ENCODE measurements around the gene THAP11. TPM values are rescaled to one million over a fixed set of nuclear protein-coding genes. Genes with fewer than 3 reads are reported as not detected.
"Not testable (repeated sequence)": the region's sequence is repeated elsewhere in the genome, so short reads cannot be mapped to it uniquely, and the experiment has no call there.

THAP11 gene
- total and polyA plus RNA-seq, 2 of the 13 experiments (the other 11 are each of a cell fraction or from before 2014, with no cell fraction given) = 44.2 to 53.4 TPM

GRCh38 chr16:67864044-67864443, 21.9 kb downstream of the THAP11 start:
- H3K27ac ChIP-seq (ENCODE audit: extremely low read length, insufficient read depth, low read length); H2AFZ ChIP-seq (ENCODE audit: low read length); H3K4me1 ChIP-seq (ENCODE audit: insufficient read depth, low read length); ATAC-seq; H3K4me3 ChIP-seq (replicated peaks in 1 of 3; ENCODE audit: insufficient read depth in 1 of 3, low read depth in 2 of 3, low read length in 3 of 3); in situ Hi-C loops (cut with HindIII; ENCODE audit: extremely low pct_ligation_motif_present, low pct_unique_long_range_greater_than_20kb); DNase-seq (ENCODE audit: low spot score); H3K9me3 ChIP-seq (ENCODE audit: low read length); H3K27me3 ChIP-seq (ENCODE audit: control insufficient read depth in 1 of 2, insufficient read depth in 2 of 2, low read length in 2 of 2); intact Hi-C loops (cut with micrococcal nuclease; ENCODE audit: unreplicated experiment); BruUV-seq (replicated peaks); H3K4me2 ChIP-seq (ENCODE audit: low read depth, low read length); FAIRE-seq; H3K9ac ChIP-seq (ENCODE audit: insufficient read depth, low read depth, low read length): not testable (repeated sequence)
- peaks cover 31 to 80% of the 10 kb centered on the region in 2 experiments for H3K36me3 ChIP-seq (replicated peaks in 1 of 2; ENCODE audit: control insufficient read depth in 1 of 2, insufficient read depth in 2 of 2, low read length in 2 of 2)
- H4K20me1 ChIP-seq (ENCODE audit: insufficient read depth, low read length) = peaks cover 30% of the 10 kb centered on the region; the same call in 1 of the 2 replicates
- WGBS (ENCODE audit: low lambda C conversion rate) = 94% methylated on average over 6 of the region's 6 CpGs
- ChIA-PET CTCF (ENCODE audit: low intra/inter-chr PET ratio, low total read pairs) (interaction anchor here (0.7 to 3.7 kb wide), 2 partner anchors 46 to 191 kb away, joined by 3 to 69 read pairs; no protein-coding TSS in a partner anchor), POLR2A (interaction anchor here (1.0 kb wide), 1 partner anchor 9 kb away, joined by 3 read pairs; no protein-coding TSS in a partner anchor)
- 0 out of 2 replicates have a peak, but pooled peaks have one; percentile 41 for TF ChIP-seq ZNF136 (CRISPR knock-in tag; IDR thresholded peaks at IDR 0.05; ENCODE audit: low read depth)
- H3K79me2 ChIP-seq (ENCODE audit: insufficient read depth, low read length) = peaks cover 59% of the 10 kb centered on the region

GRCh38 chr16:67864594-67864993, 22.5 kb downstream of the THAP11 start:
- FAIRE-seq (no peak), ATAC-seq (peak; percentile 21), DNase-seq (ENCODE audit: low spot score) (no peak)
- in situ Hi-C loops (cut with HindIII; ENCODE audit: extremely low pct_ligation_motif_present, low pct_unique_long_range_greater_than_20kb) = no loop called here
- no peak overlapping the region for H3K4me3 ChIP-seq (replicated peaks in 1 of 3; ENCODE audit: insufficient read depth in 1 of 3, low read depth in 2 of 3, low read length in 3 of 3)
- H3K79me2 ChIP-seq (ENCODE audit: insufficient read depth, low read length) = peaks cover 53% of the 10 kb centered on the region
- peaks cover 33 to 80% of the 10 kb centered on the region in 2 experiments for H3K36me3 ChIP-seq (replicated peaks in 1 of 2; ENCODE audit: control insufficient read depth in 1 of 2, insufficient read depth in 2 of 2, low read length in 2 of 2)
- H3K4me1 ChIP-seq (ENCODE audit: insufficient read depth, low read length) = no peaks in the 10 kb centered on the region
- no peaks in the 10 kb centered on the region for H3K27me3 ChIP-seq (ENCODE audit: control insufficient read depth in 1 of 2, insufficient read depth in 2 of 2, low read length in 2 of 2)
- 92% methylated on average over 2 of the region's 2 CpGs for WGBS (ENCODE audit: low lambda C conversion rate)
- no peak overlapping the region for H3K4me2 ChIP-seq (ENCODE audit: low read depth, low read length)
- BruUV-seq (replicated peaks) = no TSS peak
- H4K20me1 ChIP-seq (ENCODE audit: insufficient read depth, low read length) = peaks cover 28% of the 10 kb centered on the region; the same call in 1 of the 2 replicates
- H3K9ac ChIP-seq (ENCODE audit: insufficient read depth, low read depth, low read length) = no peak overlapping the region
- intact Hi-C loops (cut with micrococcal nuclease; ENCODE audit: unreplicated experiment) = no loop called here
- ChIA-PET POLR2A (interaction anchor here (1.0 kb wide), 1 partner anchor 48 kb away, joined by 3 read pairs; no protein-coding TSS in a partner anchor), CTCF (ENCODE audit: low intra/inter-chr PET ratio, low total read pairs) (interaction anchor here (0.7 to 3.7 kb wide), 5 partner anchors 21 to 191 kb away, joined by 3 to 69 read pairs (median 4); no protein-coding TSS in a partner anchor)
- H3K9me3 ChIP-seq (ENCODE audit: low read length) = no peaks in the 10 kb centered on the region
- no peak for TF ChIP-seq STAT6 (CRISPR knock-in tag; IDR thresholded peaks at IDR 0.05; ENCODE audit: borderline replicate concordance)
- peak; percentile 37 for TF ChIP-seq RBM22 (optimal IDR thresholded peaks at IDR 0.05; ENCODE audit: low read length)
- no peak overlapping the region for H3K27ac ChIP-seq (ENCODE audit: extremely low read length, insufficient read depth, low read length)
- H2AFZ ChIP-seq (ENCODE audit: low read length) = no peak overlapping the region

Measured in HepG2 (cell line).